ENCODE results near the gene TSEN2. TPM values are rescaled to one million over a fixed set of nuclear protein-coding genes. Genes with fewer than 3 reads are reported as not detected.

The TSEN2 gene
- total RNA-seq, 2 donors from 2014 or later = 15.3 to 16.8 TPM

- intact Hi-C loops (cut with DNase I) = no loop called here
- ATAC-seq = no peak
- DNase-seq = no peak
Observed at GRCh38 chr3:12487786-12488185, 3.5 kb downstream of the TSEN2 start.

- intact Hi-C loops (cut with DNase I) = no loop called here
- ATAC-seq (no peak), DNase-seq (no peak)
Observed at GRCh38 chr3:12489368-12489767, 5.1 kb downstream of the TSEN2 start.

GRCh38 chr3:12489832-12490231 is 5.6 kb downstream of the TSEN2 start:
- no peak for DNase-seq
- intact Hi-C loops (cut with DNase I) = no loop called here
- ATAC-seq = no peak

GRCh38 chr3:12490547-12490946 is 6.3 kb downstream of the TSEN2 start:
- no peak for DNase-seq
- no peak for ATAC-seq
- intact Hi-C loops (cut with DNase I) = no loop called here

GRCh38 chr3:12495749-12496452 is 11.6 kb downstream of the TSEN2 start:
- no peak for DNase-seq
- no peak for ATAC-seq
- intact Hi-C loops (cut with DNase I) = no loop called here

GRCh38 chr3:12496453-12496761 is 12.1 kb downstream of the TSEN2 start:
- ATAC-seq = no peak

GRCh38 chr3:12499474-12499873 is 15.2 kb downstream of the TSEN2 start:
- ATAC-seq = no peak
- no peak for DNase-seq
- intact Hi-C loops (cut with DNase I) = no loop called here

More at GRCh38 chr3:12496453-12496761, 12.1 kb downstream of the TSEN2 start:
- DNase-seq = no peak
- intact Hi-C loops (cut with DNase I) = no loop called here

GRCh38 chr3:12501360-12502020 is 17.2 kb downstream of the TSEN2 start:
- intact Hi-C loops (cut with DNase I) = no loop called here
- ATAC-seq = peak in 1 of 2 donors; percentile 82
- no peak for DNase-seq

- intact Hi-C loops (cut with DNase I) = no loop called here
- no peak for ATAC-seq
- DNase-seq = no peak
Observed at GRCh38 chr3:12503126-12503957, 19.1 kb downstream of the TSEN2 start.

- intact Hi-C loops (cut with DNase I) = no loop called here
- ATAC-seq = no peak
Observed at GRCh38 chr3:12506201-12506709, 22.0 kb downstream of the TSEN2 start.

GRCh38 chr3:12507591-12508281 is 23.5 kb downstream of the TSEN2 start:
- intact Hi-C loops (cut with DNase I) = no loop called here
- ATAC-seq = peak; percentile 19 to 72
- peak; percentile 26 for DNase-seq

More at GRCh38 chr3:12506201-12506709, 22.0 kb downstream of the TSEN2 start:
- DNase-seq = no peak

GRCh38 chr3:12508291-12508700 is 24.0 kb downstream of the TSEN2 start:
- DNase-seq (no peak), ATAC-seq (peak; percentile 34 to 93)
- intact Hi-C loops (cut with DNase I) = no loop called here

GRCh38 chr3:12509466-12509865 is 25.2 kb downstream of the TSEN2 start:
- no peak for ATAC-seq

GRCh38 chr3:12512534-12513118 is 28.3 kb downstream of the TSEN2 start:
- intact Hi-C loops (cut with DNase I) = no loop called here
- DNase-seq (no peak), ATAC-seq (no peak)

More at GRCh38 chr3:12509466-12509865, 25.2 kb downstream of the TSEN2 start:
- DNase-seq = no peak
- intact Hi-C loops (cut with DNase I) = no loop called here

- ATAC-seq = peak; percentile 86 to 94
- peak; percentile 35 for DNase-seq
- intact Hi-C loops (cut with DNase I) = no loop called here
Observed at GRCh38 chr3:12513694-12514446, 29.6 kb downstream of the TSEN2 start.

GRCh38 chr3:12515631-12516030 is 31.4 kb downstream of the TSEN2 start:
- intact Hi-C loops (cut with DNase I) = no loop called here

GRCh38 chr3:12516873-12517272 is 32.6 kb downstream of the TSEN2 start:
- ATAC-seq (no peak), DNase-seq (no peak)
- intact Hi-C loops (cut with DNase I) = no loop called here

More at GRCh38 chr3:12515631-12516030, 31.4 kb downstream of the TSEN2 start:
- ATAC-seq = no peak
- no peak for DNase-seq
